Measurements from ENCODE around the gene MTLN. TPM values are rescaled to one million over a fixed set of nuclear protein-coding genes. Genes with fewer than 3 reads are reported as not detected.
A peak's percentile ranks its signal among the peaks of the same experiment; 100 is the strongest.
"Not testable (repeated sequence)": the region's sequence is repeated elsewhere in the genome, so short reads cannot be mapped to it uniquely, and the experiment has no call there.

The MTLN gene, protein sequence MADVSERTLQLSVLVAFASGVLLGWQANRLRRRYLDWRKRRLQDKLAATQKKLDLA
- total RNA-seq: 10 to 100 TPM; 51.9 to 69.0 TPM

DNA sequence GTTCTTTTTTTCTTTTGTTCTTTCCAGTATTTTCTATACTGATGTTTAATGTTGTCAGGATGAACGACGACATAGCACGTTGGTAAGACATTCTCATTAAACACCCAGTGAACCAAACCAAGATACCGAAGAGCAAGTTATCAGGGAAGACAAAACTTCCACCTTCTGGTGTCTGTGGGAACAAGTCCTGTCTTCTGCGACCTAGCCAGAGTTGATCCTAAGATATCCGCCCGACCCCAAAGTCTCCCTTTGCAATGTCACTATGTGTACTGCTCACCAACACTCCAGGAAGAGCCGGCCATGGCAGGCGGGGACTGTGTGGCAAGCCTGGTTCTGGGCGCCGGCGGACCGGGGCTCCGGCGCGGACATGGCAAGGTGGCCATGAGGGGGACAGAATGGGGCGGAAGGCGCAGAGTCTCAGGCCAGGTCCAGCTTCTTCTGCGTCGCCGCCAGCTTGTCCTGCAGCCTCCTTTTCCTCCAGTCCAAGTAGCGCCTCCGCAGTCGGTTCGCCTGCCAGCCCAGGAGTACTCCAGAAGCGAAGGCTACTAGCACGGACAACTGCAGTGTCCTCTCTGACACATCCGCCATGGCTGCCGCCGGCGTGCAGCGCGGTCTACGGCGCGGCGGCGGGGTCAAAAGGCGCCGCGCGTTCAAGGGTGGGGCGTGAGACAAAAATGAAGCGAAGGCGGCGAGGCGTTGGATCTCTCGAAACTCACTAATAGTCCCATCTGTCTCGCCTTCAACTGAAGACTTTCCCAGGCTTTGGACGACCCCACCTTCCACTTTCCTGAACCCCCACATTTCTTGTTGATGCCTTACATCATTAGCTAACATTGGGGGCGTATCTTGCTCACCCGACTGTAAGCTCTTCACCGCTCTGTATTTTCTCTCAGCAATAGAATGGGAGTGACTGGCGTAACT is at the start of gene MTLN:
TSS of gene MTLN (minus strand) at position 610 of the 921 bp plus-strand sequence. CDS start at position 588, 22 bp downstream.
- Mint-ChIP-seq H3K27ac (peak within 1 kb of the TSS; percentile 82), H3K27me3 (peaks cover 27% of the 10 kb centered on the region), H3K36me3 (peaks cover 21% of the 10 kb centered on the region), H3K4me1 (peaks cover 18% of the 10 kb centered on the region), H3K9me3 (ENCODE audit: low read depth) (peaks cover 3% of the 10 kb centered on the region), H3K4me3 (peak within 1 kb of the TSS; percentile 87)
- peak; percentile 94 for ATAC-seq
- CTCF ChIA-PET: interaction anchor here (1.3 kb wide), 1 partner anchor 465 kb away, joined by 3 read pairs; the partner anchor contains the start of gene BUB1
- peak; percentile 78 for DNase-seq

DNA sequence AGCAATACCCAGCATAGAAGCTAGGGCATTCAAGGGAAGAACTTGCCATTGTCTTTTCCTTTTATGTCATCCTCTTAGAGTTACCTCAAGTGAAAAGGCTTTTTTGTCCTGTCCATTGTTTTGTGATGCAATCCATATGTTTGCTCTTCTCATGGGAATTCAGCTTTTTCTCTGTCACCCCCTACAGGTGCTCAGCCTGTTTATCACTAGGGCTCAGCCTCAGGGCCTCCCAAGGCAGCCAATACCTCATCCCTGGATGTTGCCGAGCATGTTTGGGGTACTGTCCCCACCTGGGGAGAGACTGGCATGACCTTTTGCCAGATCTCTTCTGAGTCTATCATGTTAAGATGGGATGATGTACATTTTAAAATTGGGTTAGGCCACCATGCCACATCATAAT is 49.6 kb upstream of the MTLN start:
- ATAC-seq; DNase-seq; H3K27me3 Mint-ChIP-seq; H3K27ac Mint-ChIP-seq; H3K36me3 Mint-ChIP-seq; H3K9me3 Mint-ChIP-seq (ENCODE audit: low read depth); CTCF ChIA-PET; H3K4me1 Mint-ChIP-seq; H3K4me3 Mint-ChIP-seq: not testable (repeated sequence)

DNA sequence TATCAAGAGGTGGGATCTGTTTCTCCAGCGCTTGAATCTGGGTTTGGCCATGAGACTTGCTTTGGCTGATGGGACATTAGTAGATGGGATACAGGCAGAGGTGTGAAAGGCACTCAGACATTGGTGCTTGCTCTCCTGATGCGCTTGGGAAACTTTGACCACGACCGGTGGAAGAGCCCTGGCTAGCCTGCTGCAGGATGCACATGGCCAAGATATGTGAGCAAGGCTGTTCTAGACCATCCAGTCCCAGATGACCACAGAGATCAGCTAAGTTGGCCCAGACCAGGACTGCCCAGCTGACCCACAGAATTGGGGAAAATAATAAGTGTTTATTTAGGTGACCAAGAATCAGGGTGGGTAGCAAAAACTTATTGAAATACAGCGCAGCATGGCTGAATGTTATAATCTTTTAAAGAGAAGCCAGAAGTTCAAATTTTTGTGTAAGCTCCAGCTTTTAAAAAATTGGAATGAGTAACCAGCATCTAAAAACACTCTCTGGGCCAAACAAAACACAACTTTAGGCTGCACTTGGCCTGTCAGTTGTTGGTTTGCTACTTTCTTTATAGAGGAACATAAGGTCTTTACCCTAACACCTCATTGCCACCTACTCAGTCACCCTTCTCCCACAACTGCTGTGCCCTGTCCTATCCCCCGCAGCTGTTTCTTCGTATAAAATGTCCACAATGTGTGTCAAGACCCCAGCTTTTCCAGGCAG is 35.9 kb upstream of the MTLN start:
- H3K4me1 Mint-ChIP-seq; H3K4me3 Mint-ChIP-seq; DNase-seq; H3K36me3 Mint-ChIP-seq; H3K27me3 Mint-ChIP-seq; H3K9me3 Mint-ChIP-seq (ENCODE audit: low read depth); ATAC-seq; H3K27ac Mint-ChIP-seq; CTCF ChIA-PET: not testable (repeated sequence)

DNA sequence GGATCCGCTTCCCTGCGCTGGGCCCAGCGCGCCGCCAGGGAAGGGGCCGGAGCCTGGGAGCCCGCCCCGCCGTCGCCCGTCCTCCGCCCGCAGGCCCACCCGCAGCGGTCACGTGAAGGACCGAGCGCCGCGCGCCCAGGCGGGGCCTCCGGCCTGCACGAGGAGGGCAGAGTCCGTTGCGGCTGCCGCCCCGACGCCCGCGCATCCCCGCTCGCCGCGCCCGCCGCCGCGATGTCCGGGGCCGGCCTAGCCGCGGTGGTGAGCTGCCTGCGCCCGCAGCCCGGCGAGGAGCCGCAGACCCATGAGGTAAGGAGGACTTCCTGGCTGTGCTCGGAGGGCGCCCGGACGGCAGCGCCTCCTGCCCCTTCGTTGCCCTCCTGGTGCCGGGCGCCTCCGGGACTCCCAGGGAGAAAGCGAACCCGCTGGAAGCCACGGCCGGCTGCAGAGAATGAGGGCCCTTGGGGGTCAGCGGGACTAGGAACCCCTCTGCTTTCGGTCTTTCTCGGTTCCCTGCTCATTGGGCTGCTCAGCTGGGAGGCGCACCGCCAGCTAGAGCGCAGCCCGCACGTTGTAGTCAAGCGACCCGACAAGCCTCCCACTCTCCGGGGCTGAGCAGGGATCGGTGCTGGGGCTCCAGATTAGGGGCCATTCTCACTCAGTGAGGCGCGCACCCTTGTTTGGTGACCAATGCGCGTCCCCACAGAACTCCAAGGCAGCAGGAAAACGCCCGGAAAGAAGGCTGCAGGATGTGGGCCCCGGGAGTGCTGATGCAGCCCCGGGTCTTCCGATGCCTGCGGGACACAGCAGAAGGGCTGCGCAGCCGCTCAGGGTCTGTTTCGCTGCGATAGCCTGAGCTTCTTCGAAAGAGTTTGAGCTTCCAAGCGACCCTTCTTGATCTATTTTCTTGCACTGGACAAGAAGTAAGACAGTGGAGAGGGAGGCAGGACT is 33.4 kb upstream of the MTLN start:
- H3K4me1 Mint-ChIP-seq; DNase-seq; H3K27me3 Mint-ChIP-seq; H3K36me3 Mint-ChIP-seq; H3K9me3 Mint-ChIP-seq (ENCODE audit: low read depth); CTCF ChIA-PET; H3K27ac Mint-ChIP-seq; H3K4me3 Mint-ChIP-seq: not testable (repeated sequence)
- peak; percentile 33 for ATAC-seq

DNA sequence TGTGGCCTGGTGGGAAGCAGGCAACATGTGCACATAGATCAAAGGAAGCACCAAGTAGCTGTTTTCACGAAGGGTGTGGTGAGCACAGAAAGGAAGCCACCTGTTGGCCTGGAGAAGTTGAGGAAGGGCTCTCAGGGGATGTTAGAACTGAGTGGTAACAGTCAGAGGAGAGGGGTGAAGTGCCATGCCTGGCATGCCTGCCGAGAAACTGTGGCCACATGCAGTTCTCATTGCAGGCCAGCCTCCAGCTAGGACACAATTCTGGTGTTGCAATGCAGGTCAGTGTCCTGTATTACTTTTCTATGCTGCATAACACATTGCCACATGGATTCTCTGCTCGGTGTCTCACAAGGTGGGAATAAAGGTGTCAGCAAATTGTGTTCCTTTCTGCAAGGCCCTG is 30.9 kb upstream of the MTLN start:
- DNase-seq: not testable (repeated sequence)

DNA sequence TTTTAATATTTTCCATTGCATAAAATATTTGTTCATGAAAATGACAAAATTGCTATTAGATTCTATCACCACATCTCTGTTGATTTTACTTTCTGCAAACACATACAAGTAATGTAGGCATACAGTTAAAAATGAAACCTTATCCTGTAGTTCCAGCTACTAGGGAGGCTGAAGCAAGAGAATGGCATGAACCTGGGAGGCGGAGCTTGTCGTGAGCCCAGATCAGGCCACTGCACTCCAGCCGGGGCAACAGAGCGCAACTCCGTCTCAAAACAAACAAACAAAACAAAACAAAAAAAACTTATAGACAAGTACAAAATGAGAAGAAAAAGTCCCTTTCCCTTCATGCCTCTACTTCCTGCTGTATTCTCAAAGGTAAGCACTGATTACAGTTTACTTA is 22.2 kb upstream of the MTLN start:
- CTCF ChIA-PET, ATAC-seq: not testable (repeated sequence)

More for the DNA sequence above, 30.9 kb upstream of the MTLN start:
- H3K36me3 Mint-ChIP-seq; H3K27me3 Mint-ChIP-seq; H3K27ac Mint-ChIP-seq; H3K4me3 Mint-ChIP-seq; H3K9me3 Mint-ChIP-seq (ENCODE audit: low read depth); CTCF ChIA-PET; ATAC-seq; H3K4me1 Mint-ChIP-seq: not testable (repeated sequence)

DNA sequence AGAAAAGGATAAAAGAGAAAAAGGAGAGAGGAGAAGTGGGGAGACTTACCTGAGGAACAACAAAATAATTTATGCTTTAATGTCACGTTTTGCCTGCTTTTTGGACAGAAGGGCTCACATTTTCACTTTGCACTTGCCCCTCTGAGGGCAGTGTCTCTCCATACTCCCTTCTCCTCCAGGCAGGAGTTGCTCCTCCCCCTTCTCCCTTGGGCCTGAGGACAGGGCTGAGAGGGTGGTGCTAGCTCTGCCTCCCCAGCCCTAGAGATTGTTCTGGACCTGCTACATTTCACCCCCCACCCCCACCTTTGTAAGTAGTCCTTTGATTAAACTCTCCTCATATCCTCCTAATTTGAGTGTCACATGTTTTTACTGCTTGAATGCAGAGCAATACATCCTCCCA is 17.5 kb upstream of the MTLN start:
- H3K4me3 Mint-ChIP-seq; H3K9me3 Mint-ChIP-seq (ENCODE audit: low read depth); H3K27ac Mint-ChIP-seq; CTCF ChIA-PET; H3K4me1 Mint-ChIP-seq; DNase-seq; H3K36me3 Mint-ChIP-seq; ATAC-seq: not testable (repeated sequence)
- H3K27me3 Mint-ChIP-seq: peaks cover 20% of the 10 kb centered on the region

More for the DNA sequence above, 22.2 kb upstream of the MTLN start:
- H3K4me1 Mint-ChIP-seq; H3K36me3 Mint-ChIP-seq; H3K27me3 Mint-ChIP-seq; DNase-seq; H3K4me3 Mint-ChIP-seq; H3K9me3 Mint-ChIP-seq (ENCODE audit: low read depth); H3K27ac Mint-ChIP-seq: not testable (repeated sequence)

DNA sequence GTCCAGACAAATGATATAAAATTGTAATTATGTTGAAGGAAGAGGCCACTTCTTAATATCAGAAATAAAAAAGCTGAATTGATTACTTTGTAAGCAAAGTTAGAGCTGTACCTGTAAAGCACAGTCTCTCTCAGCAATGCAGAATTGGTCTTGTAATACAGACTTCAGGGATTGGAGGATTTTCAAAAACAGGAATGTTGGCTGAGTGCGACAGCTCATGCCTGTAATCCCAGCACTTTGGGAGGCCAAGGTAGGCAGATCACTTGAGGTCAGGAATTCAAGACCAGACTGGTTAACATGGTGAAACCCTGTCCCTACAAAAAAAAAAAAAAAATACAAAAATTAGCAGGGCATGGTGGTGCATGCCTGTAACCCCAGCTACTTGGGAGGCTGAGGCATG is 10.3 kb upstream of the MTLN start:
- not testable (repeated sequence) for DNase-seq; H3K4me3 Mint-ChIP-seq; ATAC-seq; H3K9me3 Mint-ChIP-seq (ENCODE audit: low read depth); H3K27ac Mint-ChIP-seq; H3K4me1 Mint-ChIP-seq; H3K36me3 Mint-ChIP-seq
- H3K27me3 Mint-ChIP-seq: peaks cover 69% of the 10 kb centered on the region
- CTCF ChIA-PET: interaction anchor here (0.6 kb wide), 1 partner anchor 15 kb away, joined by 5 read pairs; no protein-coding TSS in a partner anchor

DNA sequence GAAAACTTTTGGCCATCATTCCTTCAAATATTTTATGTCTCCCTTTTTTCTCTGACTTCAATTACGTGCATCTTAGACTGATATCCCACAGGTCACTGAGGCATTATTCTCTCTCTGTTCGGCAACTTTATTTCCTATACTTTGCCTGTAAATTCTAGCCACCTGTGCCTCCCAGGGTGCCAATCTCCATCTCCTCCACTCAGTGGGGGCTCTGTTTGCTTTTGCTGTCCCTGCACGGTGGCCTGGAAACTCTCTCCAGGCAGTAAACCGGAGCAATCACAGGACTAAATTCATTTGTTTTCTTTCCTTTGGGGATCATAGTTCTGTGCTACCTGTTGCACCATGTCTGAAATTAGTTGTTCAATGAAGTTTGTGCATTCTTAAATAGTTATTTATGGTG is 9.6 kb upstream of the MTLN start:
- DNase-seq (no peak), ATAC-seq (no peak)
- Mint-ChIP-seq H3K4me1 (no peaks in the 10 kb centered on the region), H3K4me3 (no peak overlapping the region), H3K36me3 (no peaks in the 10 kb centered on the region), H3K9me3 (ENCODE audit: low read depth) (no peaks in the 10 kb centered on the region), H3K27me3 (peaks cover 65% of the 10 kb centered on the region), H3K27ac (no peak overlapping the region)
- CTCF ChIA-PET: interaction anchor here (0.6 kb wide), 1 partner anchor 15 kb away, joined by 5 read pairs; no protein-coding TSS in a partner anchor

DNA sequence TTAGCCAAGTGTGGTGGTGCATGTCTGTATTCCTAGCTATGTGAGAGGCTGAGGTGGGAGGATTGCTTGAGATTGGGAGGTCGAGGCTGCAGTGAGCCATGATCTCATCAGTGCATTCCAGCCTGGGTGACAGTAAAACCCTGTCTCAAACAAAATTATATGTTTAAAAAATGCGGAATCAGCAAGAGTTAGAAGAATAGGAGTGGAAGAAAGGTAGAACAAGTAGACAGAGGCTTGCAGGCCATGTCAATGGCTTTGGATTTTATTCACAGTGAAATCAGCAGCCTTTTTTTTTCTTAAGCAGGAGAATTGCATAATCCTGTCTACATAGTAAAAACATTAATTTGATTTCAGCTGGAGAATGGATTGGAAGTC is 7.8 kb upstream of the MTLN start:
- no peak overlapping the region for H3K27ac Mint-ChIP-seq
- DNase-seq: no peak
- no peaks in the 10 kb centered on the region for H3K36me3 Mint-ChIP-seq

DNA sequence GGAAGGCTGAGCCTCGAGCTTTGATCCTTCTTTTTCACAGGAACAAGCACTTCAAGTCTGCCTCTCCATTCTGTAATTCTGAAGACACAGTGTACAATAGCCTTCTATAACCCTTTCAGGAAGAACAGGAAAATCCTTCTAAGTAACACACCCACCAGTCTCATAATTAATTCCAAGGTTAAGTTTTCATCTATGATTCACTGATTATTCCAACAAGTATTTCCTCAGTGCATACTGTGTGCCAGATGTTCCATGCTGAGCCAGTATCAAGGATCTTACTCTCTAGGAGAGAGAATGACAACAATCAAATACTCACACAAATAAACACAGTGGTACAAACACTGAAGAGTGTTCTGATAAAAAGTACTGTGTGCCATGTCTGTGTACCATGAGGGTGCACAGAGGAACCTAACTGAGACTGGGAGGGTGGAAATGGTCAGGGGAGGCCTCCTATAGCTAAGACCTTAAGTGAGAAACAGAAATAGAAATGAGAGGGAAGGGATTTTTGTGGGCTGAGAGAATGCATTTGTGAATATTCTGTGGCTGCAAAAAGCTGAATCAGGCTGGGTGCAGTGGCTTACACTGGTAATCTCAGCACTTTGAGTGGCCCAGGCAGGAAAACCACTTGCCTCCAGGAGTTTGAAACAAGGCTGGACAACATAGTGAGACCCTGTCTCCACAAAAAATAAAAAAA is 7.3 kb upstream of the MTLN start:
- H3K36me3 Mint-ChIP-seq: no peaks in the 10 kb centered on the region
- H3K4me1 Mint-ChIP-seq: no peaks in the 10 kb centered on the region
- H3K4me3 Mint-ChIP-seq: no peak overlapping the region
- no peaks in the 10 kb centered on the region for H3K9me3 Mint-ChIP-seq (ENCODE audit: low read depth)
- ATAC-seq (no peak), DNase-seq (no peak)
- no peak overlapping the region for H3K27ac Mint-ChIP-seq
- CTCF ChIA-PET: no interaction called here
- peaks cover 74% of the 10 kb centered on the region for H3K27me3 Mint-ChIP-seq

More for the DNA sequence above, 7.8 kb upstream of the MTLN start:
- Mint-ChIP-seq H3K4me1 (no peaks in the 10 kb centered on the region), H3K27me3 (peaks cover 73% of the 10 kb centered on the region), H3K9me3 (ENCODE audit: low read depth) (no peaks in the 10 kb centered on the region), H3K4me3 (no peak overlapping the region)
- no peak for ATAC-seq
- CTCF ChIA-PET: no interaction called here

DNA sequence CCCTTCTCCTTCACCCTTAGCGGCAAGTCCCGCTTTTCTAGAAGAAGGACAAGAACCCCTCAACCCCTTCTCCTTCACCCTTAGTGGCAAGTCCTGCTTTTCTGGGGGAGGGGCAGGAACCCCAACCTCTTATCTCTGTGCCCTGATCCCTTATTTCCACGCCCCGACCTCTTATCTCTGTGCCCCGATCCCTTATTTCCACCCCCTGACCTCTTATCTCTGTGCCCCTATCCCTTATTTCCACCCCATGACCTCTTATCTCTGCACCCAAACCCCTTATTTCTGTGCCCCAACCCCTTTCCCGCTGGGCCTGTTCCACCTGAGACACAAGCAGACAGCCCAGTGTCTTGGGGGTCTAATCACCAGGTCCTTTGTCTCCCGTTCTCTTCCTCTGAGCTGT is 6.5 kb upstream of the MTLN start:
- DNase-seq; CTCF ChIA-PET; H3K36me3 Mint-ChIP-seq; H3K4me3 Mint-ChIP-seq; H3K4me1 Mint-ChIP-seq; H3K27ac Mint-ChIP-seq; ATAC-seq; H3K9me3 Mint-ChIP-seq (ENCODE audit: low read depth): not testable (repeated sequence)
- peaks cover 73% of the 10 kb centered on the region for H3K27me3 Mint-ChIP-seq

Measured in activated CD8-positive, alpha-beta memory T cell treated with anti-CD3 and anti-CD28 coated beads, Interleukin-2, amount 10 ng/mL, durations not matched to agents 7 days and 5 days (primary cell).